ENCODE measurements around the gene CEP95.

GRCh38 chr17:64499805-64500486, 6.8 kb upstream of the CEP95 start:
- TF ChIP-seq CTCF (IDR thresholded peaks at IDR 0.05) = no peak
- TF ChIP-seq POLR2A (IDR thresholded peaks at IDR 0.05) = no peak
- no peak for TF ChIP-seq POLR2AphosphoS5 (IDR thresholded peaks at IDR 0.05; ENCODE audit: insufficient read depth in 1 of 2, low read depth in 1 of 2)

Measured in vagina (tissue), 2 donors.